ENCODE measurements around the gene FAM200A. TPM values are rescaled to one million over a fixed set of nuclear protein-coding genes. Genes with fewer than 3 reads are reported as not detected.

FAM200A gene
- total and polyA plus RNA-seq, 2 of the 13 experiments (the other 11 are each of a cell fraction or from before 2014, with no cell fraction given) = 4.7 to 6.3 TPM

DNA sequence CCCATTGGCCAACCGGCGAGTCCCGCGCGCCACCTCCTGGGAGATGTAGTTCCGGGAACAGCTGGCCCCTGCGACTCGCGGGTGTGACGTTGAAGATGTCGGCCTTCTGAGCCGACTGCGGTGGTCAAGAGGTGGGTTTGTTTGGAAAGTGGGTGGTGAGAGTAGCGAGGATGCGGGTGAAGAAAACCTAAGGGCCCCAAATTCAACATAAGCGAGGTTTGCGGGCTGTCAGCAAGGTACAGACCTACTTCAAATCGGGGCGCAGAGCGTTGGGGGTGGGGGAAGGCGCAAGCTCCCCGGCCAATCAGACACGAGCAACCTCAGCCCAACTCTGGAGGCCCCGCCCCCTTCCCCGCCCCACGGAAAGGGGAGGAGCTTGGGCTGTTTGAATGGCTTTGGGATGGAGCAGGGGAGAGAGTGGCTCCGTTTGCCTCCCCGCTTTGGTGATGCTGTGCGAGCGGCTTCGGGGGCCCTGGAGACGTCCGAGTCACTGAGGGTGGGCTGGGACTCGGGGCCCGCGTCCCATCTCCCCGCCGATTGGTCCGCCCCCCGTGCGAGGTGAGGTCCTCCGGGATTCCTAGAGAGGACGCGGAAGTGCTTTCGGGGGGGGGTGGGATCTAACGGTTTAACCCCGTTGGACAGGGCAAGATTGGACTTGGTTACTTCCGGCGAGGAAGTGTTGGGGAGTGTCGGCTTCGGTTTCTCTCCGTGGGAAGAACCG lies 47.2 kb downstream of the FAM200A start, which contains the start of gene ZKSCAN5 (continued):
- TF ChIP-seq, protein P1, sequence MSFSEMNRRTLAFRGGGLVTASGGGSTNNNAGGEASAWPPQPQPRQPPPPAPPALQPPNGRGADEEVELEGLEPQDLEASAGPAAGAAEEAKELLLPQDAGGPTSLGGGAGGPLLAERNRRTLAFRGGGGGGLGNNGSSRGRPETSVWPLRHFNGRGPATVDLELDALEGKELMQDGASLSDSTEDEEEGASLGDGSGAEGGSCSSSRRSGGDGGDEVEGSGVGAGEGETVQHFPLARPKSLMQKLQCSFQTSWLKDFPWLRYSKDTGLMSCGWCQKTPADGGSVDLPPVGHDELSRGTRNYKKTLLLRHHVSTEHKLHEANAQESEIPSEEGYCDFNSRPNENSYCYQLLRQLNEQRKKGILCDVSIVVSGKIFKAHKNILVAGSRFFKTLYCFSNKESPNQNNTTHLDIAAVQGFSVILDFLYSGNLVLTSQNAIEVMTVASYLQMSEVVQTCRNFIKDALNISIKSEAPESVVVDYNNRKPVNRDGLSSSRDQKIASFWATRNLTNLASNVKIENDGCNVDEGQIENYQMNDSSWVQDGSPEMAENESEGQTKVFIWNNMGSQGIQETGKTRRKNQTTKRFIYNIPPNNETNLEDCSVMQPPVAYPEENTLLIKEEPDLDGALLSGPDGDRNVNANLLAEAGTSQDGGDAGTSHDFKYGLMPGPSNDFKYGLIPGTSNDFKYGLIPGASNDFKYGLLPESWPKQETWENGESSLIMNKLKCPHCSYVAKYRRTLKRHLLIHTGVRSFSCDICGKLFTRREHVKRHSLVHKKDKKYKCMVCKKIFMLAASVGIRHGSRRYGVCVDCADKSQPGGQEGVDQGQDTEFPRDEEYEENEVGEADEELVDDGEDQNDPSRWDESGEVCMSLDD (CRISPR knock-in tag; IDR thresholded peaks at IDR 0.05; ENCODE audit: borderline replicate concordance) = no peak
- no peak for TF ChIP-seq BRD4 (CRISPR knock-in tag; IDR thresholded peaks at IDR 0.05)
- TF ChIP-seq, protein P2, sequence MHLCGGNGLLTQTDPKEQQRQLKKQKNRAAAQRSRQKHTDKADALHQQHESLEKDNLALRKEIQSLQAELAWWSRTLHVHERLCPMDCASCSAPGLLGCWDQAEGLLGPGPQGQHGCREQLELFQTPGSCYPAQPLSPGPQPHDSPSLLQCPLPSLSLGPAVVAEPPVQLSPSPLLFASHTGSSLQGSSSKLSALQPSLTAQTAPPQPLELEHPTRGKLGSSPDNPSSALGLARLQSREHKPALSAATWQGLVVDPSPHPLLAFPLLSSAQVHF (CRISPR knock-in tag; IDR thresholded peaks at IDR 0.05) = no peak
- TF ChIP-seq ETV6 (CRISPR knock-in tag; conservative IDR thresholded peaks at IDR 0.05) = no peak
- TF ChIP-seq ZSCAN12 (CRISPR knock-in tag; IDR thresholded peaks at IDR 0.05) = no peak
- TF ChIP-seq ZNF660 (CRISPR knock-in tag; IDR thresholded peaks at IDR 0.05; ENCODE audit: borderline replicate concordance, low read depth) = no peak
- TF ChIP-seq, protein P3, sequence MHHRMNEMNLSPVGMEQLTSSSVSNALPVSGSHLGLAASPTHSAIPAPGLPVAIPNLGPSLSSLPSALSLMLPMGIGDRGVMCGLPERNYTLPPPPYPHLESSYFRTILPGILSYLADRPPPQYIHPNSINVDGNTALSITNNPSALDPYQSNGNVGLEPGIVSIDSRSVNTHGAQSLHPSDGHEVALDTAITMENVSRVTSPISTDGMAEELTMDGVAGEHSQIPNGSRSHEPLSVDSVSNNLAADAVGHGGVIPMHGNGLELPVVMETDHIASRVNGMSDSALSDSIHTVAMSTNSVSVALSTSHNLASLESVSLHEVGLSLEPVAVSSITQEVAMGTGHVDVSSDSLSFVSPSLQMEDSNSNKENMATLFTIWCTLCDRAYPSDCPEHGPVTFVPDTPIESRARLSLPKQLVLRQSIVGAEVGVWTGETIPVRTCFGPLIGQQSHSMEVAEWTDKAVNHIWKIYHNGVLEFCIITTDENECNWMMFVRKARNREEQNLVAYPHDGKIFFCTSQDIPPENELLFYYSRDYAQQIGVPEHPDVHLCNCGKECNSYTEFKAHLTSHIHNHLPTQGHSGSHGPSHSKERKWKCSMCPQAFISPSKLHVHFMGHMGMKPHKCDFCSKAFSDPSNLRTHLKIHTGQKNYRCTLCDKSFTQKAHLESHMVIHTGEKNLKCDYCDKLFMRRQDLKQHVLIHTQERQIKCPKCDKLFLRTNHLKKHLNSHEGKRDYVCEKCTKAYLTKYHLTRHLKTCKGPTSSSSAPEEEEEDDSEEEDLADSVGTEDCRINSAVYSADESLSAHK (CRISPR knock-in tag; IDR thresholded peaks at IDR 0.05; ENCODE audit: borderline replicate concordance) = no peak
- no peak for TF ChIP-seq FOSL1 (CRISPR knock-in tag; IDR thresholded peaks at IDR 0.05; ENCODE audit: borderline replicate concordance)
- TF ChIP-seq ZC3H13 (CRISPR knock-in tag; IDR thresholded peaks at IDR 0.05) = no peak; the same call in 1 of the 2 replicates
- TF ChIP-seq ZNF547 (CRISPR knock-in tag; IDR thresholded peaks at IDR 0.05) = no peak
- no peak for TF ChIP-seq ZNF674 (CRISPR knock-in tag; IDR thresholded peaks at IDR 0.05; ENCODE audit: low read depth)
- TF ChIP-seq, protein P4, sequence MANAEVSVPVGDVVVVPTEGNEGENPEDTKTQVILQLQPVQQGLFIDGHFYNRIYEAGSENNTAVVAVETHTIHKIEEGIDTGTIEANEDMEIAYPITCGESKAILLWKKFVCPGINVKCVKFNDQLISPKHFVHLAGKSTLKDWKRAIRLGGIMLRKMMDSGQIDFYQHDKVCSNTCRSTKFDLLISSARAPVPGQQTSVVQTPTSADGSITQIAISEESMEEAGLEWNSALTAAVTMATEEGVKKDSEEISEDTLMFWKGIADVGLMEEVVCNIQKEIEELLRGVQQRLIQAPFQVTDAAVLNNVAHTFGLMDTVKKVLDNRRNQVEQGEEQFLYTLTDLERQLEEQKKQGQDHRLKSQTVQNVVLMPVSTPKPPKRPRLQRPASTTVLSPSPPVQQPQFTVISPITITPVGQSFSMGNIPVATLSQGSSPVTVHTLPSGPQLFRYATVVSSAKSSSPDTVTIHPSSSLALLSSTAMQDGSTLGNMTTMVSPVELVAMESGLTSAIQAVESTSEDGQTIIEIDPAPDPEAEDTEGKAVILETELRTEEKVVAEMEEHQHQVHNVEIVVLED (CRISPR knock-in tag; IDR thresholded peaks at IDR 0.05; ENCODE audit: borderline replicate concordance) = peak; percentile 51; the same call in 1 of the 2 replicates
- TF ChIP-seq SRF (IDR thresholded peaks at IDR 0.05; ENCODE audit: low read depth, low read length) = no peak
- no peak for TF ChIP-seq NFE2L1 (CRISPR knock-in tag; IDR thresholded peaks at IDR 0.05; ENCODE audit: borderline replicate concordance)
- TF ChIP-seq, protein P5, sequence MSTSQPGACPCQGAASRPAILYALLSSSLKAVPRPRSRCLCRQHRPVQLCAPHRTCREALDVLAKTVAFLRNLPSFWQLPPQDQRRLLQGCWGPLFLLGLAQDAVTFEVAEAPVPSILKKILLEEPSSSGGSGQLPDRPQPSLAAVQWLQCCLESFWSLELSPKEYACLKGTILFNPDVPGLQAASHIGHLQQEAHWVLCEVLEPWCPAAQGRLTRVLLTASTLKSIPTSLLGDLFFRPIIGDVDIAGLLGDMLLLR (CRISPR knock-in tag; IDR thresholded peaks at IDR 0.05) = no peak
- TF ChIP-seq, protein P6, sequence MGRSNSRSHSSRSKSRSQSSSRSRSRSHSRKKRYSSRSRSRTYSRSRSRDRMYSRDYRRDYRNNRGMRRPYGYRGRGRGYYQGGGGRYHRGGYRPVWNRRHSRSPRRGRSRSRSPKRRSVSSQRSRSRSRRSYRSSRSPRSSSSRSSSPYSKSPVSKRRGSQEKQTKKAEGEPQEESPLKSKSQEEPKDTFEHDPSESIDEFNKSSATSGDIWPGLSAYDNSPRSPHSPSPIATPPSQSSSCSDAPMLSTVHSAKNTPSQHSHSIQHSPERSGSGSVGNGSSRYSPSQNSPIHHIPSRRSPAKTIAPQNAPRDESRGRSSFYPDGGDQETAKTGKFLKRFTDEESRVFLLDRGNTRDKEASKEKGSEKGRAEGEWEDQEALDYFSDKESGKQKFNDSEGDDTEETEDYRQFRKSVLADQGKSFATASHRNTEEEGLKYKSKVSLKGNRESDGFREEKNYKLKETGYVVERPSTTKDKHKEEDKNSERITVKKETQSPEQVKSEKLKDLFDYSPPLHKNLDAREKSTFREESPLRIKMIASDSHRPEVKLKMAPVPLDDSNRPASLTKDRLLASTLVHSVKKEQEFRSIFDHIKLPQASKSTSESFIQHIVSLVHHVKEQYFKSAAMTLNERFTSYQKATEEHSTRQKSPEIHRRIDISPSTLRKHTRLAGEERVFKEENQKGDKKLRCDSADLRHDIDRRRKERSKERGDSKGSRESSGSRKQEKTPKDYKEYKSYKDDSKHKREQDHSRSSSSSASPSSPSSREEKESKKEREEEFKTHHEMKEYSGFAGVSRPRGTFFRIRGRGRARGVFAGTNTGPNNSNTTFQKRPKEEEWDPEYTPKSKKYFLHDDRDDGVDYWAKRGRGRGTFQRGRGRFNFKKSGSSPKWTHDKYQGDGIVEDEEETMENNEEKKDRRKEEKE (IDR thresholded peaks at IDR 0.05) = no peak

Data from HepG2 (cell line).